Coronary artery (tissue), 2 donors: ENCODE measurements around the gene KIAA1328.

Experiments
- DNase-seq: peaks from one replicate; pipeline ENCODE4 v3.0.0-alpha.2; 2017; ENCODE audit warnings: low spot score
- H3K27ac ChIP-seq, 2 donors: fragments of 200-600 bp; sonication (generic); one replicate each; pipeline ENCODE4 v1.5.1; 2016 to 2019
- H3K4me3 ChIP-seq: fragments of 200-600 bp; sonication (generic); 2 replicates; pipeline ENCODE4 v1.5.1; 2016; ENCODE audit warnings: mild to moderate bottlenecking, moderate library complexity
- CTCF ChIP-seq: fragments of 200-600 bp; sonication (generic); IDR thresholded peaks from one replicate; pipeline ENCODE4 v1.5.1; 2019; ENCODE audit warnings: antibody characterized with exemption

The KIAA1328 gene

GRCh38 chr18:37252342-37252741 is 423.4 kb downstream of the KIAA1328 start:
- no peak overlapping the region for H3K4me3 ChIP-seq
- no peak for TF ChIP-seq CTCF
- no peak for DNase-seq

GRCh38 chr18:37252854-37253393 is 424.0 kb downstream of the KIAA1328 start:
- peak overlapping the region; percentile 65 for H3K4me3 ChIP-seq
- H3K27ac ChIP-seq, result no peak overlapping the region
- no peak for DNase-seq
- TF ChIP-seq CTCF, result no peak

More at GRCh38 chr18:37252342-37252741, 423.4 kb downstream of the KIAA1328 start:
- no peak overlapping the region for H3K27ac ChIP-seq

DNA sequence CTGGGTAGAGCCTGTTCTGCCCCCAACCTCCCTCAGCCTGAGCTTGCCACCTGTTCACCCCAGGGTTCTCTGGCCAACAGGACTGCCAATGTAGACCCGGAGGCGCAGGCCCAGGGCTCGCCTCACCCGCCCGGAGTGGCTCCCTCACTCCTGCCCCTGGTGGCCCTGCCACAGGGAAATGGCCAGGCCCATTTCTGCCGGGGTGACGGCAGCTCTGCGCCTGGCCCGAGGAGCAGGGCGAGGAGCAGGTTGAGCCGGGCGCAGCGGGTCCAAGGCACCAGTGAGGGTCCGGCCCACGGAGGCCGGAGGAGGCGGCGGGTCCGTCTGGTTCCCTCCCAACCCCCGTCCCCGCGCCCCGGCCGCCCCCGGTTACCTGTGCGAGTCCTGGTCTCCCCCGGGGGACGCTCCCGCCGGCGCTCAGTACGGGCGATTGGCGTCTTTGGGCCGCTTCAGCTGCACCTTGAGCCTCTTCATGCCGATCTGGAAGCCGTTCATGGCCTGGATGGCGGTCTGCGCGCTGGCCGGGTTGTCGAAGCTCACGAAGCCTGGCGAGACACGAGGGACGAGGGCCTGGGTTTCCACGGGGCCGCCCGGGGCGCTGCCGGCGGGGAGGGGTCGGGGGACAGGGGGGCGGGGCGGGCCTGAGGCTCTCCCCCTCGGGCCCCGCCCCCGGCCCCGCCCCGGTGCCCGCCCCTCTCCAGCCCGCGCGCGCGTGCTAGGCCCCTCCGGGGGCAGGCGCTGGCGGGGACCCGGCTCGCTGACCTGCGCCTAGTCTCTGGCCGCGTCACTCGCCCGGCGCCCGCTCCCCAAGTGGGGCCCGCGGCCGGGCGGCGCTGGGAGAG is 424.7 kb downstream of the KIAA1328 start:
- Histone ChIP-seq H3K27ac (no peak overlapping the region), H3K4me3 (peak overlapping the region; percentile 65)
- TF ChIP-seq CTCF, result no peak
- DNase-seq, result no peak

- no peak for TF ChIP-seq CTCF
- no peak for DNase-seq
- H3K27ac ChIP-seq, result no peak overlapping the region
- peak overlapping the region; percentile 65 for H3K4me3 ChIP-seq
Measured at GRCh38 chr18:37254236-37254754, 425.4 kb downstream of the KIAA1328 start.

- Histone ChIP-seq H3K27ac (no peak overlapping the region), H3K4me3 (no peak overlapping the region)
- no peak for DNase-seq
- TF ChIP-seq CTCF, result no peak
Measured at GRCh38 chr18:37254973-37255372, 426.0 kb downstream of the KIAA1328 start.

- TF ChIP-seq CTCF, result no peak
- Histone ChIP-seq H3K27ac (no peak overlapping the region), H3K4me3 (no peak overlapping the region)
- no peak for DNase-seq
Measured at GRCh38 chr18:37258131-37258530, 429.2 kb downstream of the KIAA1328 start.
